NCI-H1436 treated with DMSO at 0.1 percent for 48 hours (cell line): ENCODE results near the gene LZTS2.

Source experiments
- DNase-seq: peaks from one replicate; lab custom pipeline; 2025; lab: John Stamatoyannopoulos, UW

LZTS2 gene

DNA sequence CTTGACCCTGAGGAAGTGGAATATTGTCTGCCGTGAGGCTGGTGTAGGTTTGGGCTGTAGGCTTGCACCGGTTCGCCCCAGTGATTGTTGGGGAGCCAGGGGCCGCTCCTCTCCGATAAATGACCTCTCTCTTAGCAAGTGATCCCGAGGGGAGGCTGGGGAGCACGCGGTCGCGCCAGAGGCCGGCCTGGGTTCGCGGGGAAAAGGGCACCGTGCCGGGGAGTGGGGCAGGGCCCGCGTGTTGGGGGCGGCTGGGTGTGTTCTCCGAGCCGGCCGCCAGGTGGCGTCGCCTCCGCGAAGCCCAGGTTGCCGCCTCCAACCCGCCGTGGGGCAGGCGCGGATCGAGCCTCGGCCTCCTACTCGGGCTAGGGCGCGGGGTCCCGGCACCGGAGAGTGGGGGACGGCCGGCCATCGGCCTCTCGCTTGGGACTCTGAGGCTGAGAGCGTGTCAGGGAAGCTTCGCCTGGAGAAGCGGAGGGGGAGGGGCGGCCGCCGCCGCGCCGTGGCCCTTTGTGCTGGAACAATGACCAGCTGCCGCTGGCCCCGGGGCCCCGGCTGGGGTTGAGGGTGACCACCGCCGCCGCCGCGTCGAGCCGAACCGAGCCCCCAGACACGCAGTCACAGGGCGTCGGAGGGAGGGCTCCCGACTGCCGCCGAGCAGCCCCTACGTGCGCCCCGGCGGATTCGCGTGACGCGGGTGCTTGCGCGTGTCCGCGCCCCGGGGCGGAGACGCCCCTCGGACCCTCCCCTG lies 442 bp upstream of the LZTS2 start:
- DNase-seq = no peak

DNA sequence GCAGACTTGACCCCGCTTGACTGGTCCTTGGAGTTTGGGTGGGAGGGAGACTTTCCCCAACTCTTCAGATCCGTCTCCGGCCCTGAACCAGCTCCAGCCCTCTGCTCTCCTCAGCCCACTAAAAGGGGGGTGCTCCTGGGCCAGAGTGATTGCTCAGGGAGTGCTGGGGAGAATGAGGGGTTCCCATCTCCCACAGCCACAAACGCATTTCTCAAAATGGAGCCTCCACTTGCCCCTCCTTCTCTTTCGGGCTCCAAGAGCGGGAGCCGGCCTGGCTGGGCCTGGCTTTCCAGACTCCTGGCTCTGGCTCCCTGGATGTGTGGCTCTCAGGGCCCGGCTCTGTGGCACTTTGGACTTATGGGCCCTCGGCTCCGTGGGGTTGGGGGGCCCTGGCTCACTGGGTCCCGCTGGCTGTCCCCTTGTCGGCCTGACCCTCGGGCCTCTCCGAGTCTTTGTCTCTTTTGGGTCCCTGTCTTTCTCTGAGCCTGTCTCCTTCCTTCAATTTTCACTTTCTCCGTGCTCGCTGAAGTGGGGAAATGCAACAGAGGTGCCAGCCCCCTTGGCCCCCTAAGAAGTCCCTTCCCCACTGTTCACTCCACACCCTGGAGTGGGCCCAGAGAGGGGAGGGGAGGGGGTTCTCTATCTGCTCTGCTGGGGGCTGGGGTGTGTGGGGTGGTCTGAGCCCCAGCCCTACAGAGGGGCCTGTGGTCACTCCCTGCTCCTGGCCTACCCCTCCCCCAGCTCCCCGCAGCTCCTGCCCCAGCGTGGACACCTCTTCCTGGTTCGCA lies 713 bp downstream of the LZTS2 start:
- DNase-seq = no peak

- DNase-seq = no peak
Observed at GRCh38 chr10:101000915-101001658, 1.5 kb downstream of the LZTS2 start.

DNA sequence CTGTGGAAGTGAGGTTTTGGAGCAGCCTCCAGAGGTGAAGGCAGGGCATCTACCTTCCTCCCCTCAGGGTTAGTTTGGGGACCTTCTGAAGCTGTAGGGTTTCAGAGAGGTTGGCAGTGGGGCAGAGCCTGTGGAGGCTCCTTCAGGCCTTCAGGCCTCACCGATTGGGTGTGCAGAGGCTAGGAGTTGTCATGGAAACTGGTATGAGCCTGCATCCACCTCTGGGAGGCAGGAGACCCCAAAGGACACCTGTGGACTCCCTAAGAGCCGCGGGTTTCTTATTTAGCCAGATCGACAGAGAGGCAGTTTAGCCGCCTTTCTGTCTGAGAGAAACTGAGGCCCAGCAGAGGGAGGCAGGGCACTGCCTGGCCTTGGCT lies 2.0 kb downstream of the LZTS2 start:
- DNase-seq = no peak

GRCh38 chr10:101002456-101002855 lies 2.8 kb downstream of the LZTS2 start:
- no peak for DNase-seq

- DNase-seq = no peak
Observed at GRCh38 chr10:101003639-101004206, 4.1 kb downstream of the LZTS2 start.

DNA sequence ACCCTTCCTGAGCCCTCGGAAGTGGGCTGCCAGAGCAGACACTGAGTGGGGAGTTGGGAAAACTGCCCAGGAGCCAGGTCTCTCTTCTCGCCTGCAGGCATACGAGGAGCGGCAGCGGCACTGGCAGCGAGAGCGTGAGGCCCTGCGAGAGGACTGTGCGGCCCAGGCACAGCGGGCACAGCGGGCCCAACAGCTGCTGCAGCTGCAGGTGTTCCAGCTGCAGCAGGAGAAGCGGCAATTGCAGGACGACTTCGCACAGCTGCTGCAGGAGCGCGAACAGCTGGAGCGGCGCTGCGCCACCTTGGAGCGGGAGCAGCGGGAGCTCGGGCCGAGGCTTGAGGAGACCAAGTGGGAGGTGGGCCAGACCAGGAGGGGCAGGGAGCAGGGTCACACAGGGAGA lies 5.8 kb downstream of the LZTS2 start:
- DNase-seq = no peak

- no peak for DNase-seq
Observed at GRCh38 chr10:101005869-101006567, 6.4 kb downstream of the LZTS2 start.

- no peak for DNase-seq
Observed at GRCh38 chr10:101006593-101007098, 7.0 kb downstream of the LZTS2 start.

- no peak for DNase-seq
Observed at GRCh38 chr10:101007099-101007711, 7.6 kb downstream of the LZTS2 start.

DNA sequence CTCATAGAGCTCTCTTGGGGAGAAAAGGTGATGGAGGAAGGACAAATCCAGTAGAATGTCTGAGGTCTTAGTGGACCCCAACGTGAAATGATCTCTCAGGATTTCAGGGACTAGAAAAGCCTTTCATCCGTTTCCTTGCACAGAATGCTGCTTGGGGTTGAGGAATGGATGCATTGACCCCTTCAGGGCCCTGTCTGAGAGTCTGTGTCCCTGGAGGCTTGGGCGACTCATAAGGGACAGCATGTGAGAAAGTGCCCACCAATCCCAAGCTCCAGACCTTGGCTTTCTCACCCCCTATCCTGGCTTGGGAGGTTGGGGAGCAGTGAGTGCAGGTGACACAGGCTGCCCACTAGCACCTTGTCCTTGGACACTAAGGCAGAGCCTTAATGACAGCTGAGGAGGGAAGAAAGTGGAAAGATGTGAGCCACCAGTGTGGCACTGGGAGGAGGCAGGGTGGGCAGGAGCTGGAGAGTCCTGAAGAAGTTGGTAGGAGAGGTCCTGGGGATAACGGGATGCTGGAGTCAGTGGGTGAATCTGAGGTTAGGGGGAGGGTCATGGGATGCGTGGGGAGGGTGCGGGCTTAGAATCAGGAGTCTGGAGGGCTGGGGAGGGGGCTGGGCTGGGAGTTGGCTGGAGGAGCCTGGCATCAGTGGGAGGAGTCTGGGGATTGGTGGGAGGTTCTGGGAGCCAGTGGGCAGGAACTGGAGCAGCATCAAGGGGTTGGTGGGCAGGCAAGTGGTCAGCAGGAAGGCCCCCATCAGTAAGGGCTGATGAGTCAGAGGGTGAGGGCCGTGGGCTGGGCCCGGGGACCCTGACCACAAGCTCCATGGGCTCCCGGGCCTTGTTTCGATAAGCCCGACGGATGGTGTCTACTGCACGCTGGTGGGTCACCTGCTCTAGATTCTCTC lies 8.6 kb downstream of the LZTS2 start:
- no peak for DNase-seq

- no peak for DNase-seq
Observed at GRCh38 chr10:101008823-101009423, 9.3 kb downstream of the LZTS2 start.

DNA sequence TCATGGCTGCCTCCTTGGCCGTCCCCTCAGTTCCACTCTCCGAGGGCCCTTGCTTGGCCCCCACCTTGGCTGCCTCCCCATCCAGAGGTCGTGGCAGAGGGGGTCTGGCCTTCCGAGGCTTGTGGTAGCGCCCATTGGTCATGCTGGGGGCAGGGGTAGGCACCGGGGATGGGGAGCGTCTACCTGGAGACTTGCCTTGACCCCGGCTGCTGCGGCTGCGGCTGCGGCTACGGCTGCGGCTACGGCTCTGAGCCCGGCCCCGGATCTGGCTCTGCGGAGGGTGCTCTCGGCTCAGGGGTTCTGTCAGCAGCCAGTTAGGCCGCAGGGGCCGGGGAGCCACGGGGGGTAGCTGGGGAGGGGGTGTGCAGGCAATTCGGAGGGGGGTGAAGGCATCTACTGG lies 10.7 kb downstream of the LZTS2 start:
- no peak for DNase-seq

- DNase-seq = no peak
Observed at GRCh38 chr10:101011517-101012423, 12.2 kb downstream of the LZTS2 start.

- DNase-seq = no peak
Observed at GRCh38 chr10:101012525-101013364, 13.1 kb downstream of the LZTS2 start.

DNA sequence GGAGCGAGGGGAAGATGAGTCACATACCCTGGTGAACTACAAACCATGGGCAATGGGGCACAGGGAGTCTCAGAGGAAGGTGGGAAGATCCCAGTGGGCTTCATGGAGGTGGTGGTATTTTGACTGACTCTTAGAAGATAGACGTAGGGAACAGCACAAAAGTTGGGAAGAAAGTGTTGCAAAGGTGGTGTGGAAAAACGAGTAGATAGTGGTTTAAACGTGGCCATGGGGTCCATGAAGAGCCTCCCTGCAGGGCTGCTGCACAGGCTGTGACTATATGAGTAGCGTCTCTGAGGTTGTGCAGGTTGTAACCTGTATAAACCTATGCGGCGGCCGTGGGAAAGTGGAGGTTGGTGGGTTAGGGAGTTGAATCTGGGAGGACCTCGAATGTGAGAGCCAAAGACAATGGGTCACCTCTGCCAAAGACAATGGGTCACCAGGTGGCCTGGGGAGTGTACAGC lies 13.8 kb downstream of the LZTS2 start:
- no peak for DNase-seq

- DNase-seq = peak; percentile 19
Observed at GRCh38 chr10:101014230-101014884, 14.7 kb downstream of the LZTS2 start.
